Natural killer cell treated with Interleukin-12 subunit alpha and Interleukin-12 subunit beta and Interleukin-15 and Interleukin-18, amount 100 ng/mL, for 72 hours (primary cell): ENCODE measurements around the gene FKBP5. TPM values are rescaled to one million over a fixed set of nuclear protein-coding genes. Genes with fewer than 3 reads are reported as not detected.
"Not testable (repeated sequence)": the region's sequence is repeated elsewhere in the genome, so short reads cannot be mapped to it uniquely, and the experiment has no call there.

Experiments used
- ATAC-seq, 2 donors: fragments of 150-1000 bp; cut with Tn5 transposase in 1 of 2; sonication (Bioruptor Pico), chemical (Tn5 transposase) in 1 of 2; 2 replicates each; pipeline ENCODE4 v1.10.0; 2021
- DNase-seq: peaks from one replicate; pipeline ENCODE4 v3.0.0; 2022; ENCODE audit warnings: low spot score
- H3K27ac Mint-ChIP-seq, 2 donors: 1 replicate in 1 of 2; 2 replicates in 1 of 2; pipeline ENCODE4 v1.8.0; 2022; ENCODE audit warnings: mixed read lengths in 2 of 2, mild to moderate bottlenecking in 1 of 2, moderate library complexity in 1 of 2
- H3K27me3 Mint-ChIP-seq, 2 donors: 1 replicate in 1 of 2; 2 replicates in 1 of 2; pipeline ENCODE4 v1.8.0; 2022; ENCODE audit warnings: mixed read lengths in 2 of 2
- H3K36me3 Mint-ChIP-seq: one replicate; pipeline ENCODE4 v1.8.0; 2022; ENCODE audit warnings: mixed read lengths
- H3K4me1 Mint-ChIP-seq, 2 donors: 1 replicate in 1 of 2; 2 replicates in 1 of 2; pipeline ENCODE4 v1.8.0; 2022; ENCODE audit warnings: low read depth in 2 of 2, mixed read lengths in 2 of 2, mild to moderate bottlenecking in 1 of 2
- H3K4me3 Mint-ChIP-seq: one replicate; pipeline ENCODE4 v1.8.0; 2022; ENCODE audit warnings: mixed read lengths
- H3K9me3 Mint-ChIP-seq: 2 replicates; pipeline ENCODE4 v1.8.0; 2022; ENCODE audit warnings: mixed read lengths
- total RNA-seq, 2 donors: library from RNA; stranded (reverse); gene quantifications; one replicate each; pipeline ENCODE4 v1.2.3, GENCODE V29; 2022

The FKBP5 gene
- total RNA-seq, 2 donors from 2014 or later, result 14.1 to 32.5 TPM

DNA sequence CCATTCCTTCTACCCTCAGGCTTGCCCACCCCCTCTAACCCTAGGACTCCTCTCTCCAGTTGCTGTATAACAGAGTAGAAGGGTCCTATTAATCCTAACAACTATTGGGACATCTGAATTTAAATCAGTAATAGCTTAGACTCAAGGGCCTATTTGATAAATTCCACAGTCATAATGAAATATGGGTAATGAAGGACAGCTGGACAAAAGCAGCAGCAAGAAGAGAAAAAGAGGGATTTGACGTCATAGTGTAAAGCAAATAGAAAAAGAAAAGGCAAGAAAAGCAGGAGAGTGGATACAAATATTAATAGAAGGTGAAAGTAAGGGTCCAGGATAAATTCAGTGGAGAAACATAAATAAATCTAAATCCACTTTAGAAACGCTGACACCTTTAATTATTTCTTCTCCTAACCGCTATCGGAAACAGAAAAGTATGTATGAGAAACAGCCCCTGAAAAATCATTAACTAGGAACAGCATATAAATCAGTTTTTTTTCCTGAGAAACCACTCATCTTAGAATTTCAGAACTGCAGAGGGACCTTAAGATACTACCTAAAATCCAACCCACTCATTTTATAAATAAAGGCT lies 12.8 kb downstream of the FKBP5 start:
- DNase-seq (no peak), ATAC-seq (no peak)
- Mint-ChIP-seq H3K36me3 (peaks cover 5% of the 10 kb centered on the region), H3K4me1 (peaks cover 9 to 21% of the 10 kb centered on the region in 2 donors), H3K9me3 (no peaks in the 10 kb centered on the region), H3K27me3 (no peaks in the 10 kb centered on the region), H3K27ac (no peak overlapping the region), H3K4me3 (no peak overlapping the region)

DNA sequence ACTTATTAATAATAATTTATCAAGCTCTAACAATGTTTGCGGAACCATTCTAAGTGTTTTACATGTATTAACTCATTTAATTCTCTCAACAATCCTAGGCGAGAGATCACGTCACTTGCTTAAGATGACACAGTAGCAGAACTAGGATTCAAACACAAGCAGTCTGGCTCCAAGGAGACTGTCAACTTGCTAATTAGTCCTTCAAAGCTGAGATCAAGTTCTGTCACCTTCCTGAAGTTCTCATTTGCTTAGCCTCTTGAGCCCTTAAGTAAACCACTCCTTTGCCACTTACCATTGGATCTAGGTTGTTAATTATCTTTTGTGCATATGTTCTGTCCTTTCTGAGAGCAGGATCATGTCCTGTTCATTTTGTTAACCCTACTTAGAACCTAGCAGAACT lies 14.1 kb downstream of the FKBP5 start:
- H3K36me3 Mint-ChIP-seq, result peaks cover 4% of the 10 kb centered on the region
- peaks cover 9 to 22% of the 10 kb centered on the region in 2 donors for H3K4me1 Mint-ChIP-seq
- peak overlapping the region in 1 of 2 donors; percentile 18 for H3K27ac Mint-ChIP-seq
- no peaks in the 10 kb centered on the region for H3K9me3 Mint-ChIP-seq
- ATAC-seq (no peak), DNase-seq (no peak)
- no peaks in the 10 kb centered on the region for H3K27me3 Mint-ChIP-seq
- H3K4me3 Mint-ChIP-seq, result no peak overlapping the region

DNA sequence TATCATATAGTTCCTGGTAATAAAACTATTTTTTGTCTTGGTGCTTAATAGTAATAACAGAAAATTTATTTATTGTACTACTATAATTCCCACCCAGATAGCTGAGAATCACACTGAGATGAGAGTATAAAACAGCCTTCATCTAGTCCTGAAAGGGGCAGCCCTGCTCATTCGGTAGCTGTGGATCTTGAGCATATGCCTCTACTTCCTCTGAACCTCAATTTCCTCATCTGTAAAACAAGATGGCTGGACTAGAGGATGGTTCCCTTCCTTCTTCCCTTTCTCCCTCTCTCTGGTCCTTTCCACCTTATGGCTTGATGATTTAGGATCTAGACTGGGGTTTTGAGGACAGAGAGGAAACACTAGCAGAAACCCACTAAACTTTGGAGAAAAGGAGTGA lies 15.0 kb downstream of the FKBP5 start:
- no peak for DNase-seq
- H3K27ac Mint-ChIP-seq, result peak overlapping the region; percentile 7 to 18
- H3K27me3 Mint-ChIP-seq, result no peaks in the 10 kb centered on the region
- no peaks in the 10 kb centered on the region for H3K9me3 Mint-ChIP-seq
- H3K4me3 Mint-ChIP-seq, result no peak overlapping the region
- no peak for ATAC-seq
- peaks cover 16 to 29% of the 10 kb centered on the region in 2 donors for H3K4me1 Mint-ChIP-seq
- H3K36me3 Mint-ChIP-seq, result no peaks in the 10 kb centered on the region

DNA sequence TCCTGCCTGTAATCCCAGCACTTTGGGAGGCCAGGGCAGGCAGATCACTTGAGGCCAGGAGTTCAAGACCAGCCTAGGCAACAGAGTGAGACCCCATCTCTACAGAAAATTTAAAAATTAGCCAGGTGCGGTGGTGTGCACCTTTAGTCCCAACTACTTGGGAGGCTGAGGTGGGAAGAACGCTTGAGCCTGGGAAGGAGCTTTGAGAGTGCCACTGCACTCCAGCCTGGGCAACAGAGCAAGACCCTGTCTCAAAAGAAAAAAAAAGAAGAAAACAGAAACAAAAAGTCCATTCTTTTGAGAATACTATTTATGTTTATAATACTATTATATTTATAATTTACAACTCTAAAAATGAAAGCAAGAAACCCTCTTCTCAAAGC lies 15.4 kb downstream of the FKBP5 start:
- not testable (repeated sequence) for H3K27me3 Mint-ChIP-seq, DNase-seq, H3K36me3 Mint-ChIP-seq, H3K9me3 Mint-ChIP-seq, ATAC-seq, H3K4me3 Mint-ChIP-seq
- Mint-ChIP-seq H3K27ac (peak overlapping the region in 1 of 2 donors; percentile 55), H3K4me1 (peaks cover 16 to 34% of the 10 kb centered on the region in 2 donors)

DNA sequence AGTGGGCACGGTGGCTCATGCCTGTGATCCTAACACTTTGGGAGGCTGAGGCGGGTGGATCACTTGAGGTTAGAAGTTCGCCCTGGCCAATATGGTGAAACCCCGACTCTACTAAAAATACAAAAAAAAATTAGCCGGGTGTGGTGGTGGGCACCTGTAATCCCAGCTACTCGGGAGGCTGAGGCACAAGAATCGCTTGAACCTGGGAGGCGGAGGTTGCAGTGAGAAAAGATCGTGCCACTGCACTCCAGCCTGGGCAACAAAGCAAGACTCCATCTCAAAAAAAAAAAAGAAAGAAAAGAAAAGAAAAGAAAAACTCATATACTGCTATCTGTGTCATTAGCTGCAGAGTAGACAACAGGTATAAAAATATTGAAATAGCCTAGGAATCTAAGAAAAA lies 18.3 kb downstream of the FKBP5 start:
- not testable (repeated sequence) for H3K9me3 Mint-ChIP-seq, ATAC-seq, DNase-seq, H3K27me3 Mint-ChIP-seq, H3K4me3 Mint-ChIP-seq, H3K36me3 Mint-ChIP-seq
- Mint-ChIP-seq H3K4me1 (peaks cover 19 to 33% of the 10 kb centered on the region in 2 donors), H3K27ac (peak overlapping the region in 1 of 2 donors; percentile 94)

DNA sequence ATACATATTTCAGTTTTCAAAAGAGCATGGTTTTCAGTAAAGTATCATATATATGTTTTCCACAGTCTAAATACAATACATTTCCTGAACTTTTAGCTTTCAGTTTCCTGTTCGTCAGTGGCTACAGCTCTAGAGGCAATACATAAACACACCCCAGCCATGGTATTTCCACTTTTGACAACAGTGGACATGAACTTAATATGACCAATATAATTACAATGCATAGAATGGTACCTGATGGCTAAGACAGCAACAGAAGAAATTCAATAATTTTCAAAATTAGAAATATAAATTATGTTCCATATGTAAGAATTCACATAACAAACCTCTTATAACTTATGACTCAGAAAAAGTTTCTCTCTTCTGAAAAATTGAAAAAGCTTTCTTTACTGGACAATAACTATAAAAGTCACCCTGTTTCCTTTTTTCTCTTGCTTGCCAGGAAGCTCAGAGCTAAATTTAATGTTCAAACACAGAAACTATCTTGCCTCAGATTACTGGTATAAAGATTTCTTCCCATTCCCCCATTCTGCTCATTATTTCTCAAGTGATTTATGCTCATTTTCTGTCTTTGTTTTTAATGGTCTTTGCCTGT lies 19.2 kb downstream of the FKBP5 start:
- ATAC-seq (peak; percentile 52 to 75), DNase-seq (no peak)
- Mint-ChIP-seq H3K27me3 (no peaks in the 10 kb centered on the region), H3K9me3 (no peaks in the 10 kb centered on the region), H3K4me3 (peak overlapping the region; percentile 59), H3K4me1 (peaks cover 19 to 30% of the 10 kb centered on the region in 2 donors), H3K36me3 (no peaks in the 10 kb centered on the region), H3K27ac (peak overlapping the region; percentile 75 to 94)

DNA sequence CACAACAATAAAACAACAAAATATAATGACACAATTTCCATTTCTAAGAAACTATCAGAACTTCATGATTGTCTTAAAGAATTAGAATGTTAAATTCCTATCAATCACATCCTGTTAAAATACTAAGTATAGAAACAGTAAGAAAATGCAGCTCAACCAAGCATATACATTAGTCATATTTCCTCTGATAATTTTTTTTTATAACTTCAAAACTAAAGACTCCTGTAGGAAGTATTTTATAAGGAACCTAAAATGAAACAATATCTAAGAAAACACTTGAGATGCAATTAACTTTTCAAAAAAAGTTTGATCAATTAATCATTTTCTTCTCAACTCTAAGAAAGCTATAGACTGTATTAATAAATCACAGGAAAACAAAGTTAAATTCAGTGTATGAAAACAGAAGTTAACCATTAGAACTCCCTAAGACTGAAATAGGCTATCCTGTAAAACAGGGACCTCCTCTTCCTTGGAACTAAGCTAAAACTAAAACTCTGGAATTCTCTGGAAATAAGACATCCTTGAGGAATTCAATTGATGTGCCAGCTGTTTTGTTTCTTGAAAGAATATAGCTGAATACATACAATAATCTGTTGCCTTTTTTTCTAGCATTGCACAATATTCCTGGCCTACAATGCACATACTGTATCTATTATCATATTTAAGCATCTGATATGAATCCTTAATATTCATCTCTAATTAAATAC lies 19.8 kb downstream of the FKBP5 start:
- DNase-seq, result no peak
- ATAC-seq, result no peak
- Mint-ChIP-seq H3K27me3 (no peaks in the 10 kb centered on the region), H3K4me1 (peaks cover 18 to 23% of the 10 kb centered on the region in 2 donors), H3K27ac (peak overlapping the region; percentile 75 to 94), H3K36me3 (no peaks in the 10 kb centered on the region), H3K4me3 (peak overlapping the region; percentile 59), H3K9me3 (no peaks in the 10 kb centered on the region)

DNA sequence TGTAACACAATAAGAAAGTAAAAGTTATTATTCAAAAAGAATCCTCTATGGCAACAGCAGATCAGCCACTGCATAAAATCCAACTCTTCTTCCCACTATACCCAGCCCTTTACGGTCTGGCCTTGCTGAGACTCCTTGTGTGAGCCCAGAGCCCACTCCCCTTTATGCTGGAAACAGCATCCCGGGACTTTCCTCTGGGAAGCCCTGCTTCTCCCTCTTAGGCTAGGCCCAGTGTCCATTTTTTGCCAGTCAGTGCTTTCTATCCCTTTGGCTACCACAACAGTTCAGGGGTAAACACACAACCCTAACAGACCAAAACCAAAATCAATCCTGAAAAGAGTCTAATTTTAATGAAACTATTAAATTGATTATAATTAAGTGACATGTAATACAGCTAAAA lies 20.6 kb downstream of the FKBP5 start:
- no peaks in the 10 kb centered on the region for H3K27me3 Mint-ChIP-seq
- no peaks in the 10 kb centered on the region for H3K9me3 Mint-ChIP-seq
- ATAC-seq, result no peak
- H3K36me3 Mint-ChIP-seq, result no peaks in the 10 kb centered on the region
- peaks cover 16 to 20% of the 10 kb centered on the region in 2 donors for H3K4me1 Mint-ChIP-seq
- peak overlapping the region; percentile 62 for H3K4me3 Mint-ChIP-seq
- no peak for DNase-seq
- H3K27ac Mint-ChIP-seq, result peak overlapping the region; percentile 25 to 94

DNA sequence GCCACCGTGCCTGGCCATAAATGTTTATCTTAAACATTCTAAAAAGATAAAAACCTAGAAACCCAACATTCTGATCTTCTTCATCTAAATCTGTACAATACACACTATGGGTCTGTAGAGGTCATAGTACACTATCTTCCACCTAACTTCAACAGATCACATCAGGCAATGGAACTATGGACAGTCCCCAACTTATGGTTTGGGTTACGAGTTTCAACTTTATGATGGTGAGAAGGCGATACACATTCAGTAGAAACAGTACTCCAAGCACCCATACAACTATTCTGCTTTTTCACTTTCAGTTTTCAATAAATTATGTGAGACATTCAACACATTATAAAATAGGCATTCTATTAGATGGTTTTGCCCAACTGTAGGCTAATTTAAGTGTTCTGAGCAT lies 23.1 kb downstream of the FKBP5 start:
- Mint-ChIP-seq H3K36me3 (no peaks in the 10 kb centered on the region), H3K27me3 (no peaks in the 10 kb centered on the region), H3K4me1 (peaks cover 13 to 20% of the 10 kb centered on the region in 2 donors), H3K27ac (no peak overlapping the region), H3K4me3 (no peak overlapping the region), H3K9me3 (no peaks in the 10 kb centered on the region)
- DNase-seq (no peak), ATAC-seq (peak; percentile 62 to 69)

DNA sequence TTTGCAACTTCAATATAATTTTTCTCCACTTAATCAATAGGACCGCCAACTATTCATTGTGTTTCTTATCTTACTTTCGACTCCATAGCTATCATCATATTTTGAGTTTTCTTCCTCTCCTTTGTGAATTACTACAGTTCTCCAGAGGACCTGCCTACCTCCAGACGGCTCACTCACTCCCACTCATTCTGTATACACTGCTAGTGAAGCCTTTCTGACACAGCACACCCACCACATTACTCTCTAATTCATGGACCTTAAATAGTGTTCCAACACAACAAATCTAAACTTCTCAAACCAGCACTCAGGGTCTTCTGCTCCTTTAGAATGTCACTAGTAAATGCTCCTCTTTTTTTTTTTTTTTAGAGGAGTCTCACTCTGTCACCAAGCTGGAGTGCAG lies 23.8 kb downstream of the FKBP5 start:
- Mint-ChIP-seq H3K9me3 (no peaks in the 10 kb centered on the region), H3K4me3 (no peak overlapping the region), H3K36me3 (no peaks in the 10 kb centered on the region), H3K27me3 (no peaks in the 10 kb centered on the region), H3K27ac (no peak overlapping the region), H3K4me1 (peaks cover 13 to 19% of the 10 kb centered on the region in 2 donors)
- ATAC-seq (no peak), DNase-seq (no peak)

DNA sequence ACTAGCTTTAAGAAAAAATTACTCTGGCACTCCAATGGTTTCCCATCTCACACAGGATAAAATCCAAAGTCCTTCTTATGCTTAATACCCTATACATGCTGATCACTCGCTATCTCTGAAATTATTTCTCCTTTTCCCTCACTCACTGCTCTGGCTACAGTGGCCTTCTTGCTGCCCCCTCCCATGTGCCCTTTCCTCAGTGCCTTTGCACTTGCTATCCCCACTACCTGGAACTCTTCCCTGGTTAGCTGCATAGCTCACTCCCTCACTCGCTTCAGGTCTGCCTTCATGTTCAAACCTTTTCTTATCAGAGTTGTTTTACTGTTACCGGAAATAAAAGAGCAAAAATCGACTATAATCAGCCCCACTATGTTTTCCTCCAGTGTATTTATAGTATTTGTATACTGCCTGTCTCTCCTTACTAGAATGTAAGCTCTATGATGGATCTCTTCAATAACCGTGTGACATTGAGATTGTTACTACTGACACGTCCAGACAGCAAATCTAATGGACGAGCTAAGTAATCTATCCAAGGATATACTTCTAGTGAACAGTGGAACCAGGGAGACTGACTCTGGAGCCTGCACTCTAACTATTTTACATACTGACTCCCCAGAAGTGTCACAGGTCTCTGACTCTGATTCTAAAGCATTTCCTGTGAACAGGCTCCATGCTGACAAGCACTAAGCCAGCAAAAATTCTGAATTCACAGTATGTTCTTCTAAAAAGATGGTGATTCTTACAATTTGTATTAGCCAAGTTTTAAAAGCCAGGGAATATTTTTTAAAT lies 25.1 kb downstream of the FKBP5 start:
- Mint-ChIP-seq H3K4me1 (peaks cover 3 to 7% of the 10 kb centered on the region in 2 donors), H3K36me3 (no peaks in the 10 kb centered on the region), H3K9me3 (no peaks in the 10 kb centered on the region), H3K4me3 (no peak overlapping the region), H3K27me3 (no peaks in the 10 kb centered on the region), H3K27ac (no peak overlapping the region)
- ATAC-seq, result no peak
- DNase-seq, result no peak

DNA sequence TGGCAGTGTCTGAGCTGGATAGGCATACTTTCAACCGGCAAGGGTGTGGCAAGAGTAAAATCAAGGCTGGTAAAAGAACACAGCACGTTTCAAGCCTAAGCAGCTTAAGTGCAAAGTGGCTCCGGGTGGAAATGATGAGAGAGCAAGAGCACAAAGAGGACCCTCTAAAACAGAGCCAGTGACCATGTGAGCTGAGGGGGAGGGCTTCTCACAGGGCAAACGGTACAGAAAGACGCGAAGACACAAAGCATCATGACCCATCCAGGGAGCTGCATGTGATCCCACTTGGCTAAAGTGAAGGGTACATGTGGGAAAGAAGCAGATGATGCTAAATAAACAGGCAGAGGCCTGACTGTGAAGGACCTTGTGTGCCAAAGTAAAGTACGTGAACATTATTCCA lies 25.7 kb downstream of the FKBP5 start:
- H3K4me1 Mint-ChIP-seq, result peaks cover under 1% of the 10 kb centered on the region in 2 donors
- ATAC-seq, result no peak
- DNase-seq, result no peak
- H3K9me3 Mint-ChIP-seq, result no peaks in the 10 kb centered on the region
- H3K36me3 Mint-ChIP-seq, result no peaks in the 10 kb centered on the region
- no peak overlapping the region for H3K27ac Mint-ChIP-seq
- no peak overlapping the region for H3K4me3 Mint-ChIP-seq
- no peaks in the 10 kb centered on the region for H3K27me3 Mint-ChIP-seq

DNA sequence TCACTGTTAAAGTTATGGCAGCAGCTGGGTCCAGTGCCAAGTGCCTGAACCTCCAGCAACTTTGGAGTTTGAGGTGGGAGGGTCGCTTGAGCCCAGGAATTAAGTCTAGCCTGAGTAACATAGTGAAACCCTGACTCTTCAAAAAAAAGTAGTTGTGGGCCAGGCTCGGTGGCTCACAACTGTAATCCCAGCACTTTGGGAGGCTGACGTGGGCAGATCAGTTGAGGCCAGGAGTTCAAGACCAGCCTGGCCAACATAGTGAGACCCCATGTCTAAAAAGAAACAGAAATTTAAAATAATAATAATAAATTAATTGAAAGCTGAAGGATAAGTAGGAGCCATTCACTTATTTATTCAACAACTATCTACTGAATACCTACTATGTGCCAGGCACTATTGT lies 33.8 kb downstream of the FKBP5 start:
- H3K36me3 Mint-ChIP-seq, result no peaks in the 10 kb centered on the region
- no peak overlapping the region for H3K27ac Mint-ChIP-seq
- no peaks in the 10 kb centered on the region for H3K9me3 Mint-ChIP-seq
- H3K4me3 Mint-ChIP-seq, result no peak overlapping the region
- no peak for ATAC-seq
- no peak for DNase-seq
- H3K4me1 Mint-ChIP-seq, result no peaks in the 10 kb centered on the region
- no peaks in the 10 kb centered on the region for H3K27me3 Mint-ChIP-seq

DNA sequence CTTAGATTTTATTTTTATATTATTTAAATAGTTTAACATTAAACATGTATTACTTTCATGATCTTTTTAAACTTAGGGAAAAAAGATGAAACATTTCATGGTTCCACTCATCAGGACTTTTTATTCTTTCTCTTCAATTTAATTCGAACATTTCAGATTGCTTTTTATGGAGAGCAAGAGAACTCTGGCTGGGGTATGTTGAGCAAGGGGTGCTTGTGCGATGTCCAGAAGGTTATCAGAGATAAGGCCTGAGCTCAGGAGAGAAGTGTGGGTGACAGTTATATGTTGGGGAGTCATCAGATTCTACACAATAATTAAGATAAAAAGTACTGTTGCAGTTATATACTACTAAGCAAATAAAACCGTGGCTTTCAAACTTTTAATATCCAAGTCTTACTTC lies 37.5 kb downstream of the FKBP5 start:
- ATAC-seq (no peak), DNase-seq (no peak)
- no peaks in the 10 kb centered on the region for H3K36me3 Mint-ChIP-seq
- no peak overlapping the region for H3K4me3 Mint-ChIP-seq
- H3K9me3 Mint-ChIP-seq, result no peaks in the 10 kb centered on the region
- H3K27me3 Mint-ChIP-seq, result no peaks in the 10 kb centered on the region
- no peaks in the 10 kb centered on the region for H3K4me1 Mint-ChIP-seq
- no peak overlapping the region for H3K27ac Mint-ChIP-seq
